ENCODE results near the gene C6orf52. TPM values are rescaled to one million over a fixed set of nuclear protein-coding genes. Genes with fewer than 3 reads are reported as not detected.

C6orf52 gene
- total and polyA plus RNA-seq, 9 of the 15 experiments (the other 6 are each of a cell fraction or from before 2014, with no cell fraction given) = 6.7 to 37.0 (median 11.1) TPM

- TF ChIP-seq CUX1 (CRISPR knock-in tag; IDR thresholded peaks at IDR 0.05) = no peak
- peak in 1 of 2 experiments; percentile 31 for TF ChIP-seq E2F6 (IDR thresholded peaks at IDR 0.05; ENCODE audit: borderline replicate concordance in 1 of 2, extremely low read depth in 1 of 2, insufficient read depth in 1 of 2, insufficient read length in 1 of 2, low read depth in 1 of 2, low read length in 1 of 2, poor library complexity in 1 of 2, severe bottlenecking in 1 of 2)
- no peak for TF ChIP-seq ZNF507 (tag; conservative IDR thresholded peaks at IDR 0.05)
- TF ChIP-seq ZKSCAN8 (CRISPR knock-in tag; IDR thresholded peaks at IDR 0.05) = no peak
- TF ChIP-seq ZNF518B (CRISPR knock-in tag; IDR thresholded peaks at IDR 0.05) = no peak
- TF ChIP-seq PKNOX1 (IDR thresholded peaks at IDR 0.05) = no peak
- TF ChIP-seq POLR3A (IDR thresholded peaks at IDR 0.05; ENCODE audit: borderline replicate concordance, extremely low read depth, insufficient read depth, insufficient read length) = no peak
- no peak for TF ChIP-seq CREM (IDR thresholded peaks at IDR 0.05; ENCODE audit: low read depth)
- no peak for TF ChIP-seq ZNF785 (CRISPR knock-in tag; IDR thresholded peaks at IDR 0.05)
- TF ChIP-seq MAX (CRISPR knock-in tag; IDR thresholded peaks at IDR 0.05) = no peak
- TF ChIP-seq DMBX1 (CRISPR knock-in tag; IDR thresholded peaks at IDR 0.05; ENCODE audit: borderline replicate concordance) = no peak
- TF ChIP-seq SIX5 (IDR thresholded peaks at IDR 0.05; ENCODE audit: borderline replicate concordance in 1 of 2, insufficient read depth in 1 of 2, low read depth in 1 of 2, low read length in 2 of 2) = no peak
Observed at GRCh38 chr6:10658910-10659698, 35.3 kb downstream of the C6orf52 start (continued).
